Thyroid gland (tissue), 4 donors: Measurements from ENCODE around the gene CAV2.

ENCODE experiments used
- CTCF ChIP-seq, 6 experiments: fragments of 200-600 bp in 3 of 6; fragments of 450-650 bp in 3 of 6; sonication (generic) in 3 of 6; IDR thresholded peaks; one replicate each; pipeline ENCODE4 v1.5.1; 2016 to 2019; ENCODE audit warnings: antibody characterized with exemption in 6 of 6, mild to moderate bottlenecking in 2 of 6, inconsistent platforms in 1 of 6, moderate library complexity in 1 of 6
- POLR2A ChIP-seq, 2 donors: fragments of 450-650 bp; IDR thresholded peaks; one replicate each; pipeline ENCODE4 v1.6.1; 2017; ENCODE audit warnings: antibody characterized with exemption in 2 of 2, mild to moderate bottlenecking in 2 of 2, moderate library complexity in 1 of 2

GRCh38 chr7:116478834-116479233 lies 20.7 kb upstream of the CAV2 start:
- no peak for TF ChIP-seq CTCF (IDR thresholded peaks at IDR 0.05)
- TF ChIP-seq POLR2A (IDR thresholded peaks at IDR 0.05), result no peak
